GM18499 (cell line): ENCODE measurements around the gene LDLRAD4.

Experiments
- ATAC-seq: cut with Tn5 transposase; IDR thresholded peaks from one replicate; pipeline ENCODE4 v1.9.1; 2021; ENCODE audit warnings: moderate number of reproducible peaks; ENCODE audit not compliant: insufficient read depth, unreplicated experiment

The LDLRAD4 gene

DNA sequence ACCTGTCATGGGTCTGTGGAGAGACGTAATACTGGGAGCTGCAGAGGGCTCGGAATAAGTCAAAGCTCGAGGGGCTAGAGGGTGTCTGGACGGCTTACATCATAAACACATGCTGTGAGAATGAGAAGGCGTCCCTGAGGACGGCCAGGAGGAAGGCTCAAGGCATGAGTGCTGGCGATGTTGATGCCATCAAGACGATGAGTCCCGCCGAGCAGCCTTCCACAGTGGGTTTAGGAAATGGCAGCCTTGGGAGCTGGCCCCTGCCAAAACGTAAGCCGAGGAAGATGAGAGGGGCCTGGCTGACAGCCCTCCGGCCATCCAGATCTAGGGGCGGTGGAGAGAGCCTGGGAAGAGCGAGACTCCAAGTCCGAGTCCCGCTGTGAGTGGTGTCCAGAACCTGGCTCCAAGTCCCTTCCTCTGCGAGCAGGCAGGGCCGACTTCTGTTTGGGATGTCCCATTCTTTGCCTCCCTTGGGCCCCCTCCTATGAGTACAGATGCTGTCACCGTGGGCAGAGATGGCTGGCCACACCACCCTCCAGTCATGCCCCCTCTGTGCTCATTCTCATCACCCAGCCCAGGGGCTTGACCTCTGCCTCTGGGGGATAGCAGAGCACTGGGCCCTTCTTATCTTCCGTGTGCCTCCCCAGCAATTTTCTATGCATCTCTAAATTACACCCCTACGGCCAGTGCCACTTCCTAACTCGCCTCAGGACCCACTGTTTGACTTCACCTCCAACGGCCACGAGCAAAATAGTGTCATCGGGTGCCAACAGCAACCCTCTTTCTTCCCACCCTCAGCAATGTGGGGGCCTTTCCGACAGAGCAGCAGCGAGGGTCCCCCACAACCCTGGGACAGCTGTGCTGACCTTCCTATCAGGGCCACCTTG lies 332.1 kb downstream of the LDLRAD4 start:
- ATAC-seq, result no peak

DNA sequence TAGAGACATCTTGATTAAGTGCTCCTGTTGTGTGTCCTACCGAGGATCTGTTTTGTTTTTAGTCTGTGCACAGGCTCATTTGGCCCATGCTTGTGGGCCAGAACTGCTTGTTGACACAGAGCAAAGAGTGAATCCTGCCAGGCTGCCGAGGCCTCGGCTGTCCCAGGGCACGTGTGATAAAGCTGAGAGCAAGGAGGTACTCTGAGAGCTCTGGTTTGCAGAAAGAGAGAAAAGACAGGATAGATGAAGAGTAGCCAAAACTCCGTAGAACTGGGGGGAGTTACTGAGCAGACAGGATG lies 332.7 kb downstream of the LDLRAD4 start:
- ATAC-seq, result no peak

DNA sequence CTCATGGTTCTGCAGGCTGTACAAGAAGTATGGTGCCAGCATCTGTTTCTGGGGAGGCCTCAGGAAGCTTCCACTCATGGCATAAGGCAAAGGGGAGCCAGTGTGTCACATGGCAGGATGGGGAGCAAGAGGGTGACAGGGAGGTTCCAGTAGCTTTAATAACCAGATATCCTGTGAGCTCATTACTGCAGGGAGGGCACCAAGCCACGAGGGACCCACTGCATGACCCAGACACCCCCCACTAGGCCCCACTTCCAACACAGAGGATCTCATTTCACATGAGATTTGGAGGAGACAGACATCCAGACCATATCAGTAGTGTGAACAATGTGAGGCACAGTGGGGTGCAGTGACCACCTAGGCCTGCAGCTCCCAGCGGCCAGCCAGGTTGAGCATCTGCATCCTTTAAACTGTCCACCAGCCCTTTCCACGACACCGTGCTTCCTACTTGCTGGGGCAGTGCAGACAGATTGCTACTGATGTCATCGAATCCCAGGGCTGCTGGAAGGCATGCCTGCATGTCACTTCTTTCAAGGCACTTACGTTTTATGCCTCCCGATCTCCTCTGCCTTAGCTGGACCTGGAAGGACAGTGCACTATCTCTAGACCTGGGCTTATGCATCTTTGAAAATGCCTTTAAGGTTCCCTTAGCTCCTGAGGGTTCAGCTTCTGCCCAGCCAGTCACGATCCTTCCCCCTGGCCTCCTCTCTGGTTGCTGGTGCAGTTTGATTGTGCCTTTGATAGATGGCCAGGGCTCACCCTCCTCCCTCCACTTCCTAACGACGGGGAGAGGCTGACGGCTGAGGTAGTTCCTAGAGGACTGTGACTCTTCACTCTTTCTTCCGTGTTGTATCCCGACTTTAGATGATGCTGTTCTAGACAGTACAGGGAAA lies 333.5 kb downstream of the LDLRAD4 start:
- no peak for ATAC-seq

DNA sequence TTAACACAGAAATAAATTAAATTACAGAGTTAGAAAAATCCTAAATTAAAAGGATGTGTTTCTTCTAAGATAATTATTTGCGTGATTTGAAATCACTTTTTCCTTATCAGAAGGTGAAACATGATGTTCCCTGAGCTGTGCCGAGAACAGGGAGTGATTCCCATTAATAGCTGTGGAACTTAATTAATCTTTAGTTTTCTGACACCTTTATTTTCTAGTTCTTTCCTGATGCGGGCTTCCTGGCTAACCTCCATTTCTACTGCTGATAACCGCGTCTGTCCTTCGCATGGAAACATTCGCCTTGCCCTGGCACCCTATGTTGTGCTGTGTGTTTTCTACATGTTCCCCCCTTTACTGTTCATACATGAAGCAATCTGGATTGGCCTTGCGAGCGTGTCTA lies 334.9 kb downstream of the LDLRAD4 start:
- no peak for ATAC-seq

DNA sequence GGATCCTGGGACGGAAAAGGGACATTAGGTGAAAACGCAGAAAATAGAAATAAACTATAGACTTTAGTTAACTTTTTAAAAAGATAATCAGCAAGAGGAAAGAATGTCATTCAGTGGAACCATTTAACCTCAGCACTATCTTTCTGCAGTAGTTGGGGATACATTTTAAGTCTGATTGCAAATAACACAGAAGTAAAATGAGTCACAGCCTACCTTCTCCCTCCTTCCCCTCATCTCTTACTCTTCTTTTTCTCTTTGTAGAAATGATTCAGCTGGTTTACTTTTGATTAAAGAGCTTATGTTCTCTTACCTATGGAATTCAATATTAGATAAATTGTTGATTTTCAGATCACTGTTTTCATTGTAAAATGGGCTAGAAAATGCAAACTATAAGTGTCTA lies 336.6 kb downstream of the LDLRAD4 start:
- ATAC-seq, result no peak

DNA sequence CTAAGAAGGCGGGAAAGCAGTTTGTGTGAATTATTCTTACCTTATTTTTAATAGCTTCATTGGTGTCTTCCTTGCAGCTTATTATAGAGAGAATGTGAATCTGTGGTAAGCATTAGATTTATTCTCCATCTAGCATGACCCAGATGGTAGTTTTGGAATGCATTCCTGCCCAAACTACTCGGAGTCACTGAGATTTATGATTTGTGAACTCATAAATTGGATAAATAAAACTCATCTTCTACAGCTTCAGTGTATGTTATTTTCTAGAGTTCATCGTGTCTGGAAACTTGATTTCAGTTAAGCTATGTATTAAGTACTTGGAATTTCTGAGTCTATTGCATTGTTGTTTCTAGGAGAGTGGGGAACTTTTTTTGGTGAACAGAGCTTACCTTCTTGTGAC lies 337.3 kb downstream of the LDLRAD4 start:
- no peak for ATAC-seq

DNA sequence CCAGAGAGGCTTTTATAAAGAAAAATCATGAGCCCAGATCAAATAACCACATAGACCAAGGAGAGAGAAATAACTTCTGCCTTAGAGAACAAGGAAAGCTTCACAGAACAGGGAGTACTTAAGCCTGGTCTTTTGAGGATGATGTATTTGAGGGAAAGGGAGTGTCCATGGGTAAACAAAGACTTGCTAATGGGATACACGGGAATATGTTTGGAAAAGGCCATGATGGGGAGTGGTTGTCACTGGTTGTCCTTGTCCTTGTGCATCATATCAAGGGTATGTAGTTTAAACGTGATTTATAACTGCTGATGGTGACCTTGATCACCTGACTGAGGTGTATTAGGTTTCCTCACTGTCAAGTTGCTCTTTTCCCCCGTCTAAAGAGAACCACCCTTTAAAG lies 337.9 kb downstream of the LDLRAD4 start:
- ATAC-seq, result no peak

DNA sequence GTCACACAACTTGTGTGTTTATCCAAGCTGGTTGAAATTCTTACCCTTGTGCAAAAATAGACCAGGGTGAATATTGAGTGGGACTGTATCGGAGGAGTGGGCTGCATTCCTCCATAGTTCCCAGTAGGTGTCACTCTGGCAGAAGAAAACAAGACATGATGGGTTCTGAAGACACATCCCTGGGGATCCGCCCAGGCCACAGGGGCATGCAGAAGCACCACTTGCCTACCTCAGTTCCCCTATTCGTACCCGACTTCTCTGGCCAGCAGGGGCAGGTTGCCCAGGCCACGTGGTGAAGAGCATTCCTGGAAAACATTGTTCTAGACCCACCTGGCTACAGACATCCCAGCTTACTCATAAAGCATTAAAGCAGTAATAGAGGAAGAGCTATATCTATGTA lies 339.6 kb downstream of the LDLRAD4 start:
- no peak for ATAC-seq

DNA sequence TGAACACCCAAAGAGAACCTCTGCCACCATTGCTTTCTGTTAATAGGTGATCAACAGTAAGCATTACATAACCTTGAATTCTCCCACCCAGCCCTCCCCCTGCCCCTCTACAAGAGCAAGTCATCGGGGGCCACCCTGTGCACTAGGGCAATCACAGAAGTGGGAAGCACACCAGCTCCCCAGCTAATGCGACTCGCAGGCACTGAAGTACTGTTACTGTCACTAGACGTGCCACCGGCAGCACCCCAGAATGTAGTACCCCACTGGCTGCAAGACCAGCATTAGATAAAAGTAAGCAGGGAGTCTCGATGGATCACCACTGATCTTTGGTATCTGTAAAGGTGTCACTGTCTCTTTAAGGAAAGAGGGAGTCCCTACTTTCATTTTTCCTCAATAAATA lies 340.2 kb downstream of the LDLRAD4 start:
- no peak for ATAC-seq

DNA sequence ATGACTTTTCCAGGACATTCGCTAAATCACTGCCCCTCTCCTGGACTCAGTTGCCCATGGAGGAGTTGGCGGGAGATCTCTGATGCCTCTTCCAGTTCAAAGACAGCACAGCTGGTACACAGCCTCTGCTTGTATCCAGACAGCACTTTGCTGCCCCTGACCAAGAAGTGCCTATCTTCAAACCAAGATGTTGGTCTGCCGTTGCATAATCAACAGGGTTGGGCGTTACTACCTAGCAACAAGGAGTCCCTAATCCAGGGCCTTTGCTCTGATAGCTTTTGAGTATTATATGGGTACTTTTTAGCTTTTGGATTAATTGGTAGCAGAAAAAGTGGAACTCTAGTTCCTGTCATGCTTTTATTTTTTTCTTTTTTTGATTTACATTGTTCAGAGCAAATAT lies 341.2 kb downstream of the LDLRAD4 start:
- no peak for ATAC-seq

DNA sequence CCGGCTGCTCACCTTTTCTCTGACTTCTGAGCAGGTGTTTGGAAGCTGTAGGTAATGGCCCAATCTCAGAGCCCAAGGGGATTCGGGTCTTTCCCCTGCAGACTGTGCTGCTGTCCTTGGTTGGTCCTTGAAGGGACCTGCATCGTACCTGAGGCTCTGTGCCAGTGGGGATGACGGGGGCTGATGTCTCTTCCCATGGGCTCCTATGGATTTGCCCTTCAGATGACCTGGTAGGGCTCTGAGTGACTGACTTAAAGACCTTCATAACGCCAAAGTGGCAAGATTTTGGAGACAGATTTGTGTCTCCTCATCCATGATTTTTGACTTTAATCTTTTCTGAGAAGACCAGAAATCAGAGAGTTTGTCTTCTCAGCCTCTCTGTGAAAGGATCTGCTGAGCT lies 341.7 kb downstream of the LDLRAD4 start:
- no peak for ATAC-seq

DNA sequence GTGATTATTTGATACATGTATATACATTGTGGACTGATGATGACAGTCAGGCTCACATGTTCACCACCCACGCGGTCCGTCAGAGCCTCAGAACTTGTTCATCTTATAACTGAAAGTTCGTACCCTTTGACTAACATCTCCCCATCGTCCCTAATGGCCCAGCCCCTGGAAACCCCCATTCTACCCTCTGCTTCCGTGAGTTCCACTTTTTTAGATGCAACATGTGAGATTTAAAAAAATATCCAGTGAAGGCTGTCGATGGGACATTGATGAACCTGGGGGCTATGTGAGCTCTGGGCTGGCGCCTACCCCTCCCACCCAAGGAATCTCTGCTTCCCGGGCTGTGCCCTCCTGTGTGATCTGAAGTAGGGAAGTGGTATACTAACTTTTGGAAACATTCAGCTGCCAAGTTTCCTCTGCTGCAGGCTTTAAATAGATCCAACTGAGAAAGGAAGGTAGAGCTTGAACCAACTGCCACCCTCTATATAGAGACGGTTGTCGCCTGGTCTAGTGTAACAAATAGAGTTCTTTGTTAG lies 344.0 kb downstream of the LDLRAD4 start:
- ATAC-seq, result peak; percentile 38

DNA sequence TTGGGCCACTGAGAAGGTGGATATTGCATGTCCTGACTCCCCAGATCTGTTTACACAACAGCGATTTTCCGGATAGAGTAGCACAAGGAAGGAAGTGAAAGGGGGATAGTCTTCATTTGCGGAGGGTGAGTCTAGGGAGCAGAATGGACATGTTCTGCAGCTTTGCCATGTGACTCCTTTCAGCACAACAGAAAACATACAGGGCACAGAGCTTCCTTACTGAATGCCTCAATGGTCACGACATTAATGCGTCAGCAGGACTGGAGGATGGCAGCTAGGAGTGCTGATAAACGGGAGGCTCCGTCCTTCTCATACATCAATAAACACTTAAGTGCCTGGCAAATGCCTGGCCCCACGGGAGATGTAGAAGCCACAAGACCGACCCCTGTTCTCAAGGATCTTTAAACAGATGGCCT lies 344.8 kb downstream of the LDLRAD4 start:
- ATAC-seq, result no peak

DNA sequence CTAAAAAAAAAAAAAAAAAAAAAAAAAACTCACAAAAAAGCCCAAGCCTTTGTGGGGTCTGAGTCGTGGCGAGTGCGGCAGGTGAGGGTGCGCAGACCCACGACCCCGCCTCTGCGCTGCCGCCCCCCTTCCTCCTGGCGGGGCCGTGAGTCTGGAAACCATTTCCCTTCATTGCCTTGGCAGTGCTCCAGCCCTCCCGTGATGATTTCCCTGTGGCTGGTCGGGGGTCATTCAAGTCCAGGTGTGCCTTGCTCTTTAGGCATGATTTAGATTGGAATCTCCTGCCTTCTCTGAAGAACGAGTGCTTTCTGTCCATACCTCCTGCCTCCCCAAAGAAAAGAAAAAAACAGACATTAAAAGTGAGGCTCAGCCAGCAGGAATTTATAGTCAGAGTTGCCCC lies 346.0 kb downstream of the LDLRAD4 start:
- no peak for ATAC-seq

DNA sequence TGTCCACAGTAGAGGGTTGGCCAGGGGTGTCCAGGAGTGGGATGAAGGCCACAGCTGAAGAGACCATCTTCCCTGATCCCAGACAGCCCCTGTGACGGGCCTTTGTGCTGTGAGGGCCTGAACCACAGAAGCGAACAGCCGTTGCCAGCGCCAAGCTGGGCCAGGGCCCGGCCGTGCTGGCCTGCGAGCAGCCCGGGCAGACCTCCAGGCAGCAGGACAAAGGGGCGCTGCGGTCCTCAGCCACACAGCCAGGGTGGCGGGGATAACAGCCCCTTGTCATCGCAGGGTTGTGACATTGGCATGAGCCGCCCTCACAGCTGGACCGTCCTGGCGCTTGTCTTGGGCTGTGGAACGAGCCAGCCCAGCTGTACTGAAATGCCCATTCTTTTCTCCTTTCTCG lies 346.7 kb downstream of the LDLRAD4 start:
- no peak for ATAC-seq

DNA sequence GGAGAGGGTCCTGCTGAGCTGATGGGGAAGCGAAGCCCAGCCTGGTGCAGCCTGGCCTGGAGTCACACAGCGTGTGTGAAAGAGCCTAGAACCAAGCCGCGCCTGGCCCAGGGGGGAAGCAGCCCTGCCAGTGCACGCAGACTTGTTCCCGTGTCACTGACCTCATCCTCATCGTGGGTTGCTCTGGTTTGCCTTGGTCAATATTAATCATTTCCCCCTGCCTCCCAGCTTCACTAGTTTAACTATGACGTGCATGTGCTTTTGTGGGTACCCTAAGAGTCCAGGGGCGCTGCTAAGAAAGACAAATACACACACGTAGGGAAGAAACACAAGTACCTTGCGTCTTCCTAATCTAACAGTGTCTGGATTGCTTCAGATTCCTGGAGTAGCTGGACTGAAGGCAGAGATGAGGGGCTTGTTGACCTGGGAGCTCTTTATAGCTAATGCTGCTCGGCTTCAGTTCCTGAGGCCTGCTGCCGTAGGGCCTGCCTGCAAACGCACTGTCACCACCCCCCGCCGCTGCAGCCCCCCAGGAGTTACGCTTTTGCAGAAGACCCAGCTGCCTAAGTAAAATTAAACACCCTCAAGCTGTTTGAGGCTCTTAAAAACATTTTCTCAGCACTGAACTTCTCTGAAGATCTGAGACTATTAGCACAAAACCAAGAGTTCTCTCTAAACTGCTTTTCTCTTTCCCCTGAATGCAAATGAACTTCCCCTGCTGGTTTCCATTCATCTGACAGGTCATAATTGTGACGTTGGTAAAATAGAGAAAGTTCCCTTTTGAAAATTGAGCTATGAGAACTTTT lies 348.6 kb downstream of the LDLRAD4 start:
- ATAC-seq, result peak; percentile 36

DNA sequence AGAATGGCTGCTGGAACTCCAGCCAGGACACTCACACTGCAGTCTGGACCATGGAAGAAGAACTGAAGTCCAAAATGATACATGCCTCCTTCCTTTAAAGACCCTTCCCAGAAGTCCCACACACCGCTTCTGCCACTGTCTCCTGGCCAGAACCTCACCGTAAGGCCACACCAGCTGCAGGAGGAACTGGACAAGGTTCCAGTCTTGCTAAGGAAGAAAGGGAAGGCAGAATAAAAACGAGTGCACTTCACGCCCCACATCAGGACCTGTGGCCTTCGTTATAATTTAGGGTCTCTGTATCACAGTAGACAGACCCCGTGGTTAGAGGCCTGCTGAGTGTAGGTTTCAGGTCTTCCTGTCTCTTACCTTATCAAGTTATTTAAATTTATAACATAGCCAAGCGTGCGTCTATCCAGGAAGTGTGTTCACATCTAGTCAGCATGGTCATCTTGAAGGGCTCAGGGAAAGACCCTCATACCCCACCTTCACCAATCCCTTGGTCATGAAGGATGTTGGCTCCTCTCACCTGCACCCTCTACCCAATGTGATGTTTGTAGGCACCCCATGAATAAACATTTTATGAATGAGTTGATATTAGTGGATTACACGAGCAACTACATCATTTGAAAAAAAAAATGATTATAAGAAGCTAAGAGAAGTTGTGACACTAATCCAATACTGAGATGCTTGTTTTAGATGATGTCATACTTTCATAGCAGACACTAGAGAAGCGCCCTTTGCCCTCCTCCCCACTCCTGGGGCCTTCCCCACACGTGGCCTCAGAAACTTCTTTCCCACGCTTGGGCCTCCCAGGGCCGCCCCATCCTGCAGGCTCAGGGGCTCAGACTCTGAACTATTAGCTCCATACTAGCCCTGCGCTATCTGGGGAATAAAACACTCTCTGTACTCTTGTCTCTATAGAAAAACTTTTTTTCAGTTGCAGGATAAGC lies 350.2 kb downstream of the LDLRAD4 start:
- ATAC-seq, result peak; percentile 43

DNA sequence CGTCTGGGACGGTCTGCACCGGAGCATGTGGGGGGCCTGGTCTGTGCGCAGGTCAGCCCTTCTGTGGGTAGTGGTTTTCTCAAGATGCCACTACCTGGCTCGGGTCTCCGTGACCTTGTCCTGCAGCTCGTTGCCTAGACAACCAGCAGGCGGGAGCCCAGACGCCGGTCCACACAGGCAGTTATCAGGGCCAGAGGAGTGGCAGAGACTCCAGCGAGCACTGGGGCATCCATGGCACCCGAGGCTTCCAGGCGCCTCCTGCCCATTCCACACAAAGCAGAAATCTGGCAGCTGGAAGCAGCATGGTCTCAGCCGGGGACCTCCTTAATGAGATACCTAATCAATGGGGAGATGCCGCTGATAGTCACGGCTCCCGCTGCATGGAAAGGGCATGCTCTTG lies 351.7 kb downstream of the LDLRAD4 start:
- no peak for ATAC-seq

DNA sequence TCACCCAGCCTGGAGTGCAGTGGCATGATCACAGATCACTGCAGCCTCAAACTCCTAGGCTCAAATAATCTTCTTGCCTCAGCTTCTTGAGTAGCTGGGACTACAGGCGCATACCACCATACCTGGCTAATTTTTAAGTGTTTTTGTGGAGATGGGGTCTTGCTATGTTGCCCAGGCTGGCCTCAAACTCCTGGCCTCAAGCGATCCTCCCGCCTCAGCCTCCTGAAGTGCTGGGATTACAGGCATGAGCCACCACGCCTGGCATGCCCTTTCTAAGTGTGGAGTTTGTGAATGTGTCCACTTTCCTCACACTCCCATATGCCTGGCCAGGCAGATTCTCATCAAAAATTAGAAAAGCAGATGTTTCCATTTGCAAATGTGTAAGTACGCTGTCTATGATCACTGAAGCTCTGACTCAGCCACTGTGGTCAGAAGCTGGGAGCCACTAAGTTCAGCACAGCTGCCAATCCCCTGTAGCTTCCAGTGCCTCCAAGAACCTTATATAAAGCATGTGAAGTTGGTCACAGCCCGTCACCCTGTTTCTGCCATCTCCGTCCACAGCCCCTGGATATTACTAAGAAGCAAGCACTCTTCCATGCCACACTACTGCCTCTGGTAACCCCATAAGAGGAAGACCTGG lies 352.4 kb downstream of the LDLRAD4 start:
- no peak for ATAC-seq
